ENCODE results near the gene UBE2L6. TPM values are rescaled to one million over a fixed set of nuclear protein-coding genes. Genes with fewer than 3 reads are reported as not detected.

Gene UBE2L6
- total and polyA plus RNA-seq, 2 donors (not counting 1 experiment from before 2014, with no cell fraction given), result 63.5 to 70.7 TPM

GRCh38 chr11:57586711-57587245, 19.3 kb upstream of the UBE2L6 start:
- no peak for ATAC-seq (ENCODE audit: low read depth)
- H3K4me1 ChIP-seq (ENCODE audit: control insufficient read depth in 2 of 2, insufficient read depth in 2 of 2, low read length in 2 of 2), result no peaks in the 10 kb centered on the region
- H3K9me3 ChIP-seq (ENCODE audit: control extremely low read depth in 1 of 3, control insufficient read depth in 2 of 3, insufficient read depth in 1 of 3, low read length in 2 of 3), result no peaks in the 10 kb centered on the region
- H3K79me2 ChIP-seq (ENCODE audit: control insufficient read depth, insufficient read depth, low read length), result no peaks in the 10 kb centered on the region
- H3K27ac ChIP-seq (ENCODE audit: low read length in 2 of 2), result no peak overlapping the region
- intact Hi-C loops (cut with micrococcal nuclease), result no loop called here
- H3K27me3 ChIP-seq (replicated peaks in 1 of 4; ENCODE audit: control extremely low read depth in 1 of 4, control insufficient read depth in 3 of 4, insufficient read depth in 4 of 4, low read length in 3 of 4), result no peaks in the 10 kb centered on the region
- H3K4me3 ChIP-seq (ENCODE audit: control extremely low read depth in 1 of 5, extremely low read depth in 1 of 5, insufficient read depth in 1 of 5, low read depth in 2 of 5, low read length in 4 of 5), result no peak overlapping the region
- no peak for DNase-seq
- H3K36me3 ChIP-seq (replicated peaks in 1 of 2; ENCODE audit: control extremely low read depth in 1 of 2, control insufficient read depth in 1 of 2, extremely low read depth in 1 of 2, insufficient read depth in 2 of 2, low read length in 1 of 2), result no peaks in the 10 kb centered on the region
- no peak overlapping the region for H3K9ac ChIP-seq (ENCODE audit: low read length)
- WGBS (ENCODE audit: insufficient coverage), result no CpG with 5 or more reads among the region's 2 CpGs
- Mint-ChIP-seq H3K27ac (no peak overlapping the region), H3K27me3 (peaks cover 5% of the 10 kb centered on the region), H3K9me3 (ENCODE audit: insufficient read depth) (no peaks in the 10 kb centered on the region), H3K4me3 (no peak overlapping the region), H3K4me1 (no peaks in the 10 kb centered on the region)
- no peaks in the 10 kb centered on the region for H4K20me1 ChIP-seq (ENCODE audit: control insufficient read depth, insufficient read depth, low read length, poor library complexity, severe bottlenecking)
- no peak overlapping the region for H3K4me2 ChIP-seq (replicated peaks; ENCODE audit: low read depth, low read length, poor library complexity, severe bottlenecking)
- no peak overlapping the region for H2AFZ ChIP-seq (ENCODE audit: insufficient read depth, low read depth, low read length, poor library complexity, severe bottlenecking)
- ChIA-PET CTCF (interaction anchor here (0.9 kb wide), 1 partner anchor 58 kb away, joined by 3 read pairs; no protein-coding TSS in a partner anchor), POLR2A (no interaction called here)
- TF ChIP-seq EZH2 (IDR thresholded peaks at IDR 0.05; ENCODE audit: borderline replicate concordance, insufficient read depth, low read depth, low read length, poor library complexity, severe bottlenecking) (no peak), CTCF (IDR thresholded peaks at IDR 0.05) (no peak)

- H3K4me2 ChIP-seq (replicated peaks; ENCODE audit: low read depth, low read length, poor library complexity, severe bottlenecking), result no peak overlapping the region
- TF ChIP-seq CTCF (IDR thresholded peaks at IDR 0.05) (no peak), EZH2 (IDR thresholded peaks at IDR 0.05; ENCODE audit: borderline replicate concordance, insufficient read depth, low read depth, low read length, poor library complexity, severe bottlenecking) (no peak)
- no peaks in the 10 kb centered on the region for H3K36me3 ChIP-seq (replicated peaks in 1 of 2; ENCODE audit: control extremely low read depth in 1 of 2, control insufficient read depth in 1 of 2, extremely low read depth in 1 of 2, insufficient read depth in 2 of 2, low read length in 1 of 2)
- H3K4me3 Mint-ChIP-seq, result no peak overlapping the region
- POLR2A ChIA-PET, result no interaction called here
- CTCF ChIA-PET, result no interaction called here
- H3K27me3 Mint-ChIP-seq, result peaks cover 1% of the 10 kb centered on the region
- no peaks in the 10 kb centered on the region for H3K4me1 ChIP-seq (ENCODE audit: control insufficient read depth in 2 of 2, insufficient read depth in 2 of 2, low read length in 2 of 2)
- no peaks in the 10 kb centered on the region for H3K4me1 Mint-ChIP-seq
- no peak overlapping the region for H3K4me3 ChIP-seq (ENCODE audit: control extremely low read depth in 1 of 5, extremely low read depth in 1 of 5, insufficient read depth in 1 of 5, low read depth in 2 of 5, low read length in 4 of 5)
- no peak overlapping the region for H3K27ac ChIP-seq (ENCODE audit: low read length in 2 of 2)
- H3K27ac Mint-ChIP-seq, result no peak overlapping the region
- no peaks in the 10 kb centered on the region for H3K79me2 ChIP-seq (ENCODE audit: control insufficient read depth, insufficient read depth, low read length)
- intact Hi-C loops (cut with micrococcal nuclease), result no loop called here
- no peak overlapping the region for H3K9ac ChIP-seq (ENCODE audit: low read length)
- no peak for DNase-seq
- no peak overlapping the region for H2AFZ ChIP-seq (ENCODE audit: insufficient read depth, low read depth, low read length, poor library complexity, severe bottlenecking)
- no peaks in the 10 kb centered on the region for H3K9me3 Mint-ChIP-seq (ENCODE audit: insufficient read depth)
- H3K27me3 ChIP-seq (replicated peaks in 1 of 4; ENCODE audit: control extremely low read depth in 1 of 4, control insufficient read depth in 3 of 4, insufficient read depth in 4 of 4, low read length in 3 of 4), result no peaks in the 10 kb centered on the region
- no peak for ATAC-seq (ENCODE audit: low read depth)
- no peaks in the 10 kb centered on the region for H4K20me1 ChIP-seq (ENCODE audit: control insufficient read depth, insufficient read depth, low read length, poor library complexity, severe bottlenecking)
- no peaks in the 10 kb centered on the region for H3K9me3 ChIP-seq (ENCODE audit: control extremely low read depth in 1 of 3, control insufficient read depth in 2 of 3, insufficient read depth in 1 of 3, low read length in 2 of 3)
These were observed 17.8 kb upstream of the UBE2L6 start for GRCh38 chr11:57585301-57585700.

Measured in B cell (primary cell).